Measurements from ENCODE around the gene POLR1D.

Gene POLR1D

DNA sequence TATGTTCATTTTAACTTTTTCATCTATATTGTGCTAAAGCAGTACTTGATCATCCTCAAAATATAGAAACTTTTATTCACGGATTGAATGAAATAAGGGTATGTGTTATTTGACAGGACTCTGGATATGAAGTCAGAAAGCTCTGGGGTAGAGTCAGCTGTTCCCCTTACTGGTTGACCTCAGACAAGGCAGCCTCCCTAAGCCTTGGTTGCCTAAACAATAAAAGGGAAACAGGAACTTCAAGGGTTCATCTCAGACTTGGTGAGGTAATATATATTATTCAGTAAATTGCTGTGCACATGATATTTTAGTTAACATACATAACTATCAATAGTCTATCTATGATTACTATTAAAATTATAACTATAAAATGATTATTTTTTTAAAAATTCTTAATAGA, 13.6 kb downstream of the POLR1D start:
- in situ Hi-C loops (cut with HindIII; ENCODE audit: low pct_ligation_motif_present, low sequenced_read_pairs): no loop called here
- no peak for TF ChIP-seq CTCF (IDR thresholded peaks at IDR 0.05; ENCODE audit: low read depth, low read length, missing control alignments)
- no peak overlapping the region for H3K4me3 ChIP-seq (ENCODE audit: low read depth, low read length)
- H3K27ac ChIP-seq: no peak overlapping the region
- H3K27me3 ChIP-seq (replicated peaks): no peaks in the 10 kb centered on the region
- H3K36me3 ChIP-seq (replicated peaks): no peaks in the 10 kb centered on the region
- DNase-seq: no peak

GRCh38 chr13:27636589-27637288, 15.0 kb downstream of the POLR1D start:
- H3K27me3 ChIP-seq (replicated peaks): no peaks in the 10 kb centered on the region
- no peak overlapping the region for H3K4me3 ChIP-seq (ENCODE audit: low read depth, low read length)
- H3K36me3 ChIP-seq (replicated peaks): no peaks in the 10 kb centered on the region
- no peak for DNase-seq
- in situ Hi-C loops (cut with HindIII; ENCODE audit: low pct_ligation_motif_present, low sequenced_read_pairs): no loop called here
- no peak for TF ChIP-seq CTCF (IDR thresholded peaks at IDR 0.05; ENCODE audit: low read depth, low read length, missing control alignments)
- H3K27ac ChIP-seq: no peak overlapping the region

DNA sequence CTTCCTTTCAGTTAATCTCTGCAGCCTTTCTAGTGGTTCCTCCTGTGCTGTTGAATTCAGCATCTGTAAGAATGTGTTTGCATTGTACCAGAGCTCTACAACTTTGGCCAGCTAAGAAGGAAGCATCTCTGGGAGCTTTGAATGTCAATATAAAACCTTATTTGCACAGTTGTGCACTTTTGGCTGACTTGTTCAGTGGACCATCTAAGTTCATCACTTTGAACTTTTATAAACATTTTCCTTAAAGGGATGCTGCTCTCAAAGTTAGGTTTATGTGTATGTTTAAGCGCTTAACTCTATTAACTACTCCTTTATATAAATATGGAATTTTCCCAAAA, 15.6 kb downstream of the POLR1D start:
- Histone ChIP-seq H3K27me3 (replicated peaks) (no peaks in the 10 kb centered on the region), H3K4me3 (ENCODE audit: low read depth, low read length) (no peak overlapping the region), H3K36me3 (replicated peaks) (no peaks in the 10 kb centered on the region), H3K27ac (no peak overlapping the region)
- TF ChIP-seq CTCF (IDR thresholded peaks at IDR 0.05; ENCODE audit: low read depth, low read length, missing control alignments): no peak
- in situ Hi-C loops (cut with HindIII; ENCODE audit: low pct_ligation_motif_present, low sequenced_read_pairs): no loop called here
- DNase-seq: no peak

GRCh38 chr13:27638001-27638400, 16.3 kb downstream of the POLR1D start:
- DNase-seq: no peak
- no peak overlapping the region for H3K4me3 ChIP-seq (ENCODE audit: low read depth, low read length)
- H3K27me3 ChIP-seq (replicated peaks): no peaks in the 10 kb centered on the region
- H3K27ac ChIP-seq: no peak overlapping the region
- in situ Hi-C loops (cut with HindIII; ENCODE audit: low pct_ligation_motif_present, low sequenced_read_pairs): no loop called here
- H3K36me3 ChIP-seq (replicated peaks): no peaks in the 10 kb centered on the region
- TF ChIP-seq CTCF (IDR thresholded peaks at IDR 0.05; ENCODE audit: low read depth, low read length, missing control alignments): no peak

DNA sequence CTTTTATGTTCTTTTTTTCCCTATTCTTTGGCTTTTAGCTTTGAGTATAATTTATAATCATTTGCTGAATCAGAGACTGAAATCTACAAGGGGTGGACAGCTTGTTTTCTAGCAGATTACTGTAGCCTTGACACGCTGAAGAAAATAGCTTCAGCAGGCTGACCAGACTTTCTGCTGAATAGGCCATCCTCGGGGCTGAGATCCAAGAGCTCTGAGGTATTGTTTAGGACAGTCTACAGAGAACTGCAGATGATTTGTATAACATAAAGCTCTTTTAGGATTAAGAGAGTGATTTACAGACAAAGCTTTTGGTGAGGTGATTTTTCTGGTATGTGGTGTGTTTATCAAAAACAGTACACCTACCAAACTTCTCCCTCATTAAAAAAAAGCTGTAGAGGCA, 16.8 kb downstream of the POLR1D start:
- H3K36me3 ChIP-seq (replicated peaks): no peaks in the 10 kb centered on the region
- no peaks in the 10 kb centered on the region for H3K27me3 ChIP-seq (replicated peaks)
- H3K27ac ChIP-seq: no peak overlapping the region
- TF ChIP-seq CTCF (IDR thresholded peaks at IDR 0.05; ENCODE audit: low read depth, low read length, missing control alignments): no peak
- DNase-seq: no peak
- in situ Hi-C loops (cut with HindIII; ENCODE audit: low pct_ligation_motif_present, low sequenced_read_pairs): no loop called here
- H3K4me3 ChIP-seq (ENCODE audit: low read depth, low read length): no peak overlapping the region

GRCh38 chr13:27639186-27639585, 17.5 kb downstream of the POLR1D start:
- TF ChIP-seq CTCF (IDR thresholded peaks at IDR 0.05; ENCODE audit: low read depth, low read length, missing control alignments): no peak
- Histone ChIP-seq H3K36me3 (replicated peaks) (no peaks in the 10 kb centered on the region), H3K27ac (no peak overlapping the region), H3K4me3 (ENCODE audit: low read depth, low read length) (no peak overlapping the region), H3K27me3 (replicated peaks) (no peaks in the 10 kb centered on the region)
- DNase-seq: no peak
- in situ Hi-C loops (cut with HindIII; ENCODE audit: low pct_ligation_motif_present, low sequenced_read_pairs): no loop called here
